ENCODE results near the gene RPL41.
A peak's percentile ranks its signal among the peaks of the same experiment; 100 is the strongest.
"Not testable (repeated sequence)": the region's sequence is repeated elsewhere in the genome, so short reads cannot be mapped to it uniquely, and the experiment has no call there.

The RPL41 gene

GRCh38 chr12:56116267-56117081, at the start of gene RPL41:
Gene RPL41 (plus strand): TSS chr12:56116633.
- DNase-seq (ENCODE audit: low read depth, low spot score) = peak; percentile 98

DNA sequence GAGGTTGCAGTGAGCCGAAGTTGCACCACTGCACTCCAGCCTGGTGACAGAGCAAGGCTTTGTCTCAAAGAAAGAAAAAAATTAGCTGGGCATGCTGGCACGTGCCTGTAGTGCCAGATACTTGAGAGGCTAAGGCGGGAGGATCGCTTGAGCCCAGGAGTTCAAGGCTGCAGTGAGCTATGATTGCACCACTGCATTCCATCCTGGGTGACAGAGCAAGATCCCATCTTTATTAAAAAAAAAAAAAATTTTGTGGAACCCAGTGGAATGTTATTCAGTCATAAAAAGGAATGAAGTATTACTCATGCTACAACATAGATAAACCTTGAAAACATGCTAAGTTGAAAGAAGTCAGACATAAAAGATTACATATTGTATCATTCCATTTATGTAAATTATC, 44.8 kb upstream of the RPL41 start:
- no peak for DNase-seq (ENCODE audit: low read depth, low spot score)

DNA sequence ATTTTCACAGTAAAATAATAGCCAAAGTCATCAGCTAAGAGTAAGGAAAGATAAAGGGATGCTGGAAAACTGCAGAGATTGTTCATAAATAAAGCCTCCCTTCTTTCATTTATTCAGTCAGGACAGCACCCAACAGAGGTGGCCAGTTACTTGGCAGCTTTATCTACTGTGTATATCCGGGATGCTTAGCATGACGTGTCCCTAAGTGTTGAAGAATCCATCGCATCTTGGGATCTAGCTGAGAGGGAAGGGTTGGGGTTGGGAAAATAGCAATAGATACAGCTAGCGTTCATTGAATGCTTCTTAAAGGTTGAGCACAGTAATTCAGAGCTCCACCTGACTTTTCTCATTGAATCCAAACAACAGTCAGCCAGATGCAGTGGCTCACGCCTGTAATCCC, 42.0 kb upstream of the RPL41 start:
- DNase-seq (ENCODE audit: low read depth, low spot score) = no peak

GRCh38 chr12:56077966-56078365, 38.5 kb upstream of the RPL41 start:
- DNase-seq (ENCODE audit: low read depth, low spot score) = not testable (repeated sequence)

DNA sequence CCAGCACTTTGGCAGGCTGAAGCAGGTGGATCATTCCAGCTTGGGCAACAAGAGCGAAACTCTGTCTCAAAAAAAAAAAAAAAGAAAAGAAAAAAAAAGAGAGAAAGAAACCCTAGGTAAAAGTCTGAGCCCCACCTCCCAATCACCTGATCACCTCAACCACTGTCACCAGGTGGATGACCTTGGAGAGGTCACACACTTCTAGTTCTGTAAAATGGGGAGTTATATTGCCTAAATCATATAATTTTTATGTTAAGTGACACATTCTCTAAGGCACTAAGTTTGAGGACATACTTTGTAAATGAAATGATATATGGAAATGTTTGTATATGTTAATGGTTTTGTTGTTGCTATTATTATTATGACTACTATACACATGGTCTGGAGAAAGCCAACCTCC, 38.0 kb upstream of the RPL41 start:
- no peak for DNase-seq (ENCODE audit: low read depth, low spot score)

DNA sequence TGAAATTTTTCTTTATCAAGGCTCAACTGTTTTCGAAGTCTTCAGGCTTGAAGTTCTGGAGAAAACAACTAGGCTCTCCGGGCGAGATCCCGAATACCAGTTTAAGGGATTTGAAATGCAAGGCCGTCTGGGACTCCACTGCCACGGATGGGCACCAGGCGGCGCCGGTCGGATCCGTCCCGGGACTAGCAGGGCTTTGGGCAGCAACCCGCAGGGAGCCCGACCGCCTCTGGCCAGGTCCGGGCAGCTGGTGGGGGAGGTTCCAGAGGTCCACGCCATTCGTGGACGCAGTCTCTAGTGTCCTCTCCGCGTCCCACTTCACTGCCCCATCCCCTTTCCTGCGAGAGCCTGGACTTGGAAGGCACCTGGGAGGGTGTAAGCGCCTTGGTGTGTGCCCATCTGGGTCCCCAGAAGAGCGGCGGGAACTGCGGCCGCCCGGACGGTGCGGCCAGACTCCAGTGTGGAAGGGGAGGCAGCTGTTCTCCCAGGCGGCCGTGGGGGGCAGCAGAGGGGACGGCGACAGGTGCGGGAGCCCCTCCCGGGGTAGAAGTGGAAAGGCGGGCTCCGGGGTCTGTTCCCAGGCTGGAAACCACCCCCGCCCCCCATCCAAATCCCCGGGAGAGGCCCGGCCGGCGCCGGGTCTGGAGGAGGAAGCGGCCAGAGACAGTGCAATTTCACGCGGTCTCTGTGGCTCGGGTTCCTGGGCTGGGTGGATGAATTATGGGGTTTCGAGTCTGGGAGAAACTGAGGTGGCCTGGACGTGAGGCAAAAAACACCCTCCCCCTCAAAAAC, 37.3 kb upstream of the RPL41 start:
- DNase-seq (ENCODE audit: low read depth, low spot score) = peak; percentile 95

DNA sequence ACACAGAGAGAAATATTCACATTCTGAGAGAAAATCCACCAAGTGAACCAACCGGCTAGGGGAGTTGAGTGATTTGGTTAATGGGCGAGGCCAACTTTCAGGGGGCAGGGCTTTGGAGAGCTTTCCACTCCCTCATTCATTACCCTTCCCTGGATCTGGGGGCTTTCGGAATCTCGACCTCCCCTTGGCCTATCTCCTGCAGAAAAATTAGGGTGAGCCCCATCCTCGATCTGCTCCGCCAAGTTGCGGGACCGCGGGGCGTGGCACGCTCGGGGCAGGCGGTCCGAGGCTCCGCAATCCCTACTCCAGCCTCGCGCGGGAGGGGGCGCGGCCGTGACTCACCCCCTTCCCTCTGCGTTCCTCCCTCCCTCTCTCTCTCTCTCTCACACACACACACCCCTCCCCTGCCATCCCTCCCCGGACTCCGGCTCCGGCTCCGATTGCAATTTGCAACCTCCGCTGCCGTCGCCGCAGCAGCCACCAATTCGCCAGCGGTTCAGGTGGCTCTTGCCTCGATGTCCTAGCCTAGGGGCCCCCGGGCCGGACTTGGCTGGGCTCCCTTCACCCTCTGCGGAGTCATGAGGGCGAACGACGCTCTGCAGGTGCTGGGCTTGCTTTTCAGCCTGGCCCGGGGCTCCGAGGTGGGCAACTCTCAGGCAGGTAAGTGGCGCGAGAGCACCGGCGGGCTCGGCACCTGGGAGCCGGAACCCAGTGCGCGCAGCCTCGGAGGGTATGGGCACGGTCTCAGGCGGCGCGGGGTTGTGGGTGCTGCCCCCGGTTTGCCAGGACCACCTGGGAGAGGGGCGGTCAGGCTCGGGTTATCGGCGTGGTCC, 36.5 kb upstream of the RPL41 start, which contains the start of gene ERBB3:
Gene ERBB3, plus strand, starts transcription at position 443 of the 833 bp plus-strand sequence. Its CDS starts 136 bp downstream, at position 579.
- DNase-seq (ENCODE audit: low read depth, low spot score) = peak; percentile 91

DNA sequence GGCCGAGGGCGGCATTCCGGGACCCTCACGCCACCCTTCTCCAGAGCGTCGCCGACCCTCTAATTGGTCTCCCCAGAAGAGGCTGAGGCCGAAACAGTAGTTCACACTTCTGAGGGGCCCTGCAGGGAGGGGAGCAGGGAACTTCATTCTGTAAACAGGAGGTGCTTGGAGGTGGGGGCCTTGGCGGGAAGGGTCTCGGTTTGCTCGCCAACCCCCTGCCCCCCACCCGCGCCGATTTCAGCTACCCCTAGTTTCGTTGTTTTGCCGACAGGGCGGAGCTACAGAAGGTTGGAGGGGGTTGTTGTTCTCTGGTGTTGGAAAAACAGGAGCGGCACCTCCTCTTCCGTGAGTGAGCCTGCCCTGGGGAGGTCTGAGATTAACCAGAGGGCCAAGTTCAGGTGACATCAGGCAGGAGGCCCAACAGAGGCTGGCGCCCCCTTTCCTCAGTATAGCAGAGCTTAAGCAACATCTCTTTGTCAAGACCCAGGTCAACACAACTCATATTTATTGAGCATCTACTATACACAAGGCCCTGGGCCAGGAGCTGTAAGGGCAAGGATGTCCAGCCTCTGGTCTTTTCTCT, 35.8 kb upstream of the RPL41 start:
- DNase-seq (ENCODE audit: low read depth, low spot score) = peak; percentile 58

DNA sequence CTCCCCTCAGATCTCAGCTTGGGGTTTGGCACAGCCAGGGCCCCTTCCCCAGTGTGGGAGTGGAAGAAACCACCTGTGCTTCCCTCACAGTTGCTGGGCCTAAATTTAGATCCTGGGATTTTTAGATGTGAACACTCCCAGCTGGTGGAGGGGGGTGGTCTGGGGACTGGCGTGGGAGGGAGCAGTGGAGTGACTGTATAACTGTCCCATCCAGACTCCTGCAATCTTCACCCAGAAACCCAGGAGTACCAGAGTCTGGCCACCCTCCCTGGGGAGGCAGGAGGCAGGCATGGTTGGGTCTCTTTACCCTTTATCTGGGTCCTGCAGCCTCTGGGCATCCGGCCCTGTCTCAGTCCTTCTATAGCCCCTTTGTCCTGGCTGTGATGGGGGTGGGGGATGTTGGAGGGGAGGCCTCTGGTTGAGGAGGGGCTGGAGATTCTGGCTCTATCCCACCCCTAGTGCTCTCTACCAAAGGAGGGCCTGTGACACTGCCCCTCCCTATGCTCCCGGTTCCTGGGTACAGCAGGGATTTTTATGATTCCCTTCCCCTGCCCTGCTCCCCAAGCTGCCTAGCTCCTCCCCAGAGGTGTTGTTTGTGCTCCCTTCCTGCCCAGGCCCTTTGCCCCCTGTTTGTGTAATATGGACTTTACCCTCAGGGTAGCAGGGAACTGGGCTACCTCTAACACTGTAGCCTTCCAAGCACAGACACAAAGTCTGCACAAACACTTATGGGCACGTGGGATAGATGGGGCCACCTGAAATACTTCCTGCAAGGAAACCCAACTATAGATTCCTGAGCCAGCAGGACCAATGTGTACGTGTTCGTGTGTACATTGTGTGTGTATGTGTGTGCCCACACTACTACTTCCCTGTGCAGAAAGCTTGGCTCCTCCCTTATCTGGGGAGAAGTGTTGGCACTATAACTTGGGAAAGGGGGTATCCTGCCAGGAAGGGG, 34.8 kb upstream of the RPL41 start:
- peak; percentile 29 for DNase-seq (ENCODE audit: low read depth, low spot score)

GRCh38 chr12:56082382-56082781, 34.1 kb upstream of the RPL41 start:
- no peak for DNase-seq (ENCODE audit: low read depth, low spot score)

DNA sequence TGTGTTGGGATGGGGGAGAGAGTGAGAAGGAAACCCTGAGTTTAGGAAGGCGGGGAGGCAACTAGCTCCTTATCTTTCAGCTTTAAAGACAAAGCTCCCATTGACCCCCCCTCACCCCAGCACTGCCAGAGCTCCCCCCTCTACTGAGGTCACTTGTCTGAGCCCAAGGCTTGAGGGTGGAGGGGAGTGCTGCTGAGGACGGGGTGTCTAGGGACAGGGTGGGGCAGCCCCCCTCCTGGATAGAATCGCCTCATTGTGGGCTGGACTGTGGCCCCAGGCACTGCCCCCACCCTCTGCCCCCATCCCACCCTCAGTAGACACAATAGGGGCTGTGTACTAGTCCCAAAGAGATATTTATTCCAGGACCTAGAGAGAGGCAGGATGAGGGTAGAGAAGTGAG, 33.5 kb upstream of the RPL41 start:
- no peak for DNase-seq (ENCODE audit: low read depth, low spot score)

DNA sequence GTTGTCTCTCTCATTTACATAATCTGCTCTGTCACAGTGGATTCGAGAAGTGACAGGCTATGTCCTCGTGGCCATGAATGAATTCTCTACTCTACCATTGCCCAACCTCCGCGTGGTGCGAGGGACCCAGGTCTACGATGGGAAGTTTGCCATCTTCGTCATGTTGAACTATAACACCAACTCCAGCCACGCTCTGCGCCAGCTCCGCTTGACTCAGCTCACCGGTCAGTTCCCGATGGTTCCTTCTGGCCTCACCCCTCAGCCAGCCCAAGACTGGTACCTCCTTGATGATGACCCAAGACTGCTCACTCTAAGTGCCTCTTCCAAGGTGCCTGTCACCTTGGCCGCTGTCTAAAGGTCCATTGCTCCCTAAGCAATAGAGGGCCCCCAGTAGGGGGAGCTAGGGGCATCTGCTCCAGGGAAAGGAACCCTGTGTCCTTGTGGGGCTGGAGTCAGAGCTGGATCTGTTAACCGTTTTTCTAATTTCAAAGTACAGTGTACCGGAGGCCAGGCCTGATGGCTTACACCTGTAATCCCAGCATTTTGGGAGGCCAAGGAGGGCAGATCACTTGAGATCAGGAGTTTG, 31.4 kb upstream of the RPL41 start:
- DNase-seq (ENCODE audit: low read depth, low spot score) = peak; percentile 57

DNA sequence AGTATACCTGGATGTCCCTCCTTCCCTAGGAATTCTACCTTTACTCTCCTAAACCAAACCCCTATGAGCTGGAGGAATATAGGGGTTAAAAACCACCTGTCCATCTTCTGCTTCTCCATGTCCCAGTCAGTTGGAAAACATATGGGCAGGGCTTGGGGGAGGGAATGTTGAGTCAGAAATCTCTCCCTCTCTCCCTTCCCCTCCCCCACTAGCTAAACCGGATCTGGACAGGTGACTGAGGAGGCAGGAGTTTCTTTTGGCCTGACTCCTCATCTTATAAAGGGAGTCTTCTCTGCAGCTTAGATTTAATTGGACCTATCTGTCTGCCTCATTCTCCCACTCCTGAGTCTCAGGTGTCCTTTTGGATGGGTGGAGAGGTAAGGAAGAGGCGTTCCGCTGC, 30.3 kb upstream of the RPL41 start:
- peak; percentile 74 for DNase-seq (ENCODE audit: low read depth, low spot score)

- peak; percentile 41 for DNase-seq (ENCODE audit: low read depth, low spot score)
Observed at GRCh38 chr12:56086608-56087007, 29.8 kb upstream of the RPL41 start.

DNA sequence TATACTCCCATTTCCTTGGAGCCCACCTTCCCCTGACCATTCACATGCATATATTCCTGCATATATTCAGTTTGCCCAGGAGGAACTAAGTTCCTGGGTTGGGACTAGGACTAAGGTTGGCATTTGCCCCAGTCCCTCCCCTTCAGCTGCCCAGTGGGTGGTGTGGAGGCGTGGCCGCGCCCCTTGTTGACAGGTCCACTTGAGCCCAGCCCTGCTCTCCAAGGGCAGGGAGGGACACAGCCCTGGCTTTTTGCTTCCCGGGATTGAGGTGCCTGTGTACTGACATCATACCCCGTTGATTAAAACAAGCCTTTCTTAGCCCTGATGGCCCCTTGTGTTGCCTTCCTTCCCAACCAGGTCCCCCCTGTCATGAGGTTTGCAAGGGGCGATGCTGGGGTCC, 29.2 kb upstream of the RPL41 start:
- DNase-seq (ENCODE audit: low read depth, low spot score) = no peak

- DNase-seq (ENCODE audit: low read depth, low spot score) = no peak
Observed at GRCh38 chr12:56097738-56098137, 18.7 kb upstream of the RPL41 start.

- DNase-seq (ENCODE audit: low read depth, low spot score) = no peak
Observed at GRCh38 chr12:56098592-56098991, 17.8 kb upstream of the RPL41 start.

DNA sequence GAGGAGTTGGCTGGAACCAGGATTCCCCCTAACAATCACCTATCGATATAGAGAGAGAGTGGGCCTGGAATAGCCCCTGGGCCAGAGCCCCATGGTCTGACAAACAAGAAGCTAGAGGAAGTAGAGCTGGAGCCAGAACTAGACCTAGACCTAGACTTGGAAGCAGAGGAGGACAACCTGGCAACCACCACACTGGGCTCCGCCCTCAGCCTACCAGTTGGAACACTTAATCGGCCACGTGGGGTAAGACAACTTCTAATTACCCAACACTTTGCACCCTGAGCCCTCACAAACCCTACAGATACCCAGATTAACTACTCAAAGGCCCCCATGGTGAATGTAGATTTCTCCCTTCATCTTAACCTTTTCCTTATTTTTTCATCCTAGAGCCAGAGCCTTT, 16.6 kb upstream of the RPL41 start:
- no peak for DNase-seq (ENCODE audit: low read depth, low spot score)

DNA sequence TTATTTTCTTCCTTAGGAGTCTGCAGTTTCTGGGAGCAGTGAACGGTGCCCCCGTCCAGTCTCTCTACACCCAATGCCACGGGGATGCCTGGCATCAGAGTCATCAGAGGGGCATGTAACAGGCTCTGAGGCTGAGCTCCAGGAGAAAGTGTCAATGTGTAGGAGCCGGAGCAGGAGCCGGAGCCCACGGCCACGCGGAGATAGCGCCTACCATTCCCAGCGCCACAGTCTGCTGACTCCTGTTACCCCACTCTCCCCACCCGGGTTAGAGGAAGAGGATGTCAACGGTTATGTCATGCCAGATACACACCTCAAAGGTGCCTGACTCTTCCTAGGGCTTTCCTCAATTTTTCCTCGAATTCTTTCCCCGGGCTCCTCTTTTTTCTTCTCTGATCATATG, 15.4 kb upstream of the RPL41 start:
- no peak for DNase-seq (ENCODE audit: low read depth, low spot score)

- no peak for DNase-seq (ENCODE audit: low read depth, low spot score)
Observed at GRCh38 chr12:56102683-56103065, 13.8 kb upstream of the RPL41 start.
